GM21786 (cell line): ENCODE data around the gene NXN.
"Not testable (repeated sequence)": the region's sequence is repeated elsewhere in the genome, so short reads cannot be mapped to it uniquely, and the experiment has no call there.

Experiments
- ATAC-seq: cut with Tn5 transposase; IDR thresholded peaks from one replicate; pipeline ENCODE4 v1.9.1; 2021; ENCODE audit not compliant: unreplicated experiment

NXN gene

GRCh38 chr17:804541-805435 is 174.8 kb downstream of the NXN start:
- no peak for ATAC-seq

GRCh38 chr17:802901-803881 is 176.4 kb downstream of the NXN start:
- no peak for ATAC-seq

- ATAC-seq = no peak
Observed at GRCh38 chr17:802481-802880, 177.1 kb downstream of the NXN start.

GRCh38 chr17:801660-802059 is 177.9 kb downstream of the NXN start:
- no peak for ATAC-seq

GRCh38 chr17:800446-801242 is 178.9 kb downstream of the NXN start:
- ATAC-seq = no peak

- ATAC-seq = no peak
Observed at GRCh38 chr17:799261-799660, 180.3 kb downstream of the NXN start.

- ATAC-seq = no peak
Observed at GRCh38 chr17:798246-798645, 181.3 kb downstream of the NXN start.

- ATAC-seq = no peak
Observed at GRCh38 chr17:797236-797840, 182.2 kb downstream of the NXN start.

GRCh38 chr17:796609-797008 is 183.0 kb downstream of the NXN start:
- no peak for ATAC-seq

- ATAC-seq = no peak
Observed at GRCh38 chr17:795721-796120, 183.9 kb downstream of the NXN start.

- ATAC-seq = no peak
Observed at GRCh38 chr17:795276-795675, 184.3 kb downstream of the NXN start.

GRCh38 chr17:794876-795275 is 184.7 kb downstream of the NXN start:
- ATAC-seq = no peak

- no peak for ATAC-seq
Observed at GRCh38 chr17:792277-792676, 187.3 kb downstream of the NXN start.

- no peak for ATAC-seq
Observed at GRCh38 chr17:791829-792228, 187.7 kb downstream of the NXN start.

GRCh38 chr17:790874-791247 is 188.7 kb downstream of the NXN start:
- not testable (repeated sequence) for ATAC-seq

GRCh38 chr17:789931-790873 is 189.4 kb downstream of the NXN start:
- not testable (repeated sequence) for ATAC-seq

GRCh38 chr17:789160-789840 is 190.3 kb downstream of the NXN start:
- no peak for ATAC-seq

- no peak for ATAC-seq
Observed at GRCh38 chr17:788551-788950, 191.0 kb downstream of the NXN start.
